Stimulated activated naive CD8-positive, alpha-beta T cell treated with anti-CD3 and anti-CD28 coated beads, Interleukin-15, Interleukin-2, amounts not matched to agents 100 U/mL and 50 U/mL, for 24 hours (primary cell): ENCODE measurements around the gene RSPH4A.
"Not testable (repeated sequence)": the region's sequence is repeated elsewhere in the genome, so short reads cannot be mapped to it uniquely, and the experiment has no call there.

Experiments
- ATAC-seq: fragments of 150-1000 bp; cut with Tn5 transposase; one replicate; pipeline ENCODE4 v1.10.0; 2021
- DNase-seq: peaks from one replicate; pipeline ENCODE4 v3.0.0; 2021

RSPH4A gene

GRCh38 chr6:116629563-116629981, 13.3 kb downstream of the RSPH4A start:
- ATAC-seq (no peak), DNase-seq (no peak)

- ATAC-seq, result no peak
- no peak for DNase-seq
Observed at GRCh38 chr6:116631379-116631990, 15.2 kb downstream of the RSPH4A start.

- no peak for ATAC-seq
- no peak for DNase-seq
Observed at GRCh38 chr6:116633685-116634084, 17.4 kb downstream of the RSPH4A start.

- no peak for DNase-seq
- ATAC-seq, result no peak
Observed at GRCh38 chr6:116648156-116648555, 31.9 kb downstream of the RSPH4A start.

GRCh38 chr6:116649129-116649528, 32.9 kb downstream of the RSPH4A start:
- no peak for DNase-seq

GRCh38 chr6:116651916-116652315, 35.6 kb downstream of the RSPH4A start:
- peak; percentile 46 for ATAC-seq
- DNase-seq, result no peak

More at GRCh38 chr6:116649129-116649528, 32.9 kb downstream of the RSPH4A start:
- ATAC-seq, result no peak

GRCh38 chr6:116661594-116661993, 45.3 kb downstream of the RSPH4A start:
- DNase-seq (no peak), ATAC-seq (no peak)

- ATAC-seq, result peak; percentile 77
Observed at GRCh38 chr6:116662202-116662601, 45.9 kb downstream of the RSPH4A start.

GRCh38 chr6:116663308-116663707, 47.0 kb downstream of the RSPH4A start:
- ATAC-seq (no peak), DNase-seq (no peak)

More at GRCh38 chr6:116662202-116662601, 45.9 kb downstream of the RSPH4A start:
- no peak for DNase-seq

GRCh38 chr6:116664169-116664568, 47.9 kb downstream of the RSPH4A start:
- not testable (repeated sequence) for ATAC-seq, DNase-seq

GRCh38 chr6:116665464-116665863, 49.2 kb downstream of the RSPH4A start:
- no peak for DNase-seq
- ATAC-seq, result no peak

GRCh38 chr6:116666869-116667268, 50.6 kb downstream of the RSPH4A start:
- ATAC-seq (peak; percentile 1), DNase-seq (no peak)

GRCh38 chr6:116667623-116668022, 51.3 kb downstream of the RSPH4A start:
- ATAC-seq (no peak), DNase-seq (no peak)

GRCh38 chr6:116672306-116672705, 56.0 kb downstream of the RSPH4A start:
- DNase-seq, result no peak
- no peak for ATAC-seq

- no peak for ATAC-seq
- DNase-seq, result no peak
Observed at GRCh38 chr6:116676021-116676420, 59.7 kb downstream of the RSPH4A start.

- peak; percentile 93 for DNase-seq
- ATAC-seq, result peak; percentile 98
Observed at GRCh38 chr6:116680880-116681672, 64.8 kb downstream of the RSPH4A start, which contains the start of gene KPNA5. TSS of gene KPNA5 (plus strand) at chr6:116681211. CDS start at chr6:116681335, 124 bp downstream.

GRCh38 chr6:116682334-116682712, 66.0 kb downstream of the RSPH4A start:
- peak; percentile 41 for DNase-seq
- ATAC-seq, result peak; percentile 48
